HepG2 (cell line): ENCODE results near the gene CTXN3. TPM values are rescaled to one million over a fixed set of nuclear protein-coding genes. Genes with fewer than 3 reads are reported as not detected.

Experiments used
- ATAC-seq: fragments of 200-7000 bp; cut with Tn5 transposase; 3 replicates; pipeline ENCODE4 v1.9.1; 2020; ENCODE audit warnings: mild to moderate bottlenecking, moderate library complexity
- BruUV-seq: library from RNA; stranded (reverse); fragments of 400-500 nt; replicated peaks from 2 replicates; lab custom pipeline; 2021; lab: Mats Ljungman, UMichigan
- CTCF ChIA-PET: fragments of 300-600 bp; formaldehyde crosslinking; extraction: SDS; loops from one replicate; lab custom pipeline; 2021; ENCODE audit warnings: low total read pairs, inconsistent platforms, low intra/inter-chr PET ratio; lab: Yijun Ruan, JAX
- POLR2A ChIA-PET: fragments of 350-600 bp; sonication (Branson Sonifier 250); formaldehyde crosslinking; loops from one replicate; lab custom pipeline; 2020; ENCODE audit warnings: antibody characterized with exemption, inconsistent platforms; lab: Yijun Ruan, JAX
- DNase-seq: peaks from one replicate; pipeline ENCODE4 v3.0.0-alpha.2; 2015; ENCODE audit warnings: low spot score
- FAIRE-seq: peaks from 3 replicates; lab custom pipeline; 2011; peaks lifted over from hg19 to GRCh38; lab: Jason Lieb, UNC
- H2AFZ ChIP-seq: one replicate; pipeline ENCODE4 v1.6.1; 2011; ENCODE audit warnings: low read length, inconsistent platforms
- H3K27ac ChIP-seq: fragments of 300-600 bp; 3 replicates; pipeline ENCODE4 v1.8.0; 2011; ENCODE audit warnings: mixed run types, mild to moderate bottlenecking, mixed read lengths, low read length, inconsistent platforms; ENCODE audit not compliant: insufficient read depth; ENCODE audit errors: extremely low read length
- H3K27me3 ChIP-seq, 2 experiments: fragments of 200-600 bp in 1 of 2; 2 replicates in 1 of 2; 3 replicates in 1 of 2; pipeline versions ENCODE4 v1.6.0 to v1.8.0; 2011; ENCODE audit warnings: low read length in 2 of 2, mild to moderate bottlenecking in 2 of 2, moderate library complexity in 2 of 2, inconsistent platforms in 1 of 2; ENCODE audit not compliant: insufficient read depth in 2 of 2, control insufficient read depth in 1 of 2
- H3K36me3 ChIP-seq, 2 experiments: fragments of 200-600 bp in 1 of 2; replicated peaks in 1 of 2; 2 replicates in 1 of 2; 3 replicates in 1 of 2; pipeline versions ENCODE4 v1.5.1 to v1.8.0; 2011; ENCODE audit warnings: low read length in 2 of 2, inconsistent platforms in 1 of 2; ENCODE audit not compliant: insufficient read depth in 2 of 2, control insufficient read depth in 1 of 2
- H3K4me1 ChIP-seq: 2 replicates; pipeline ENCODE4 v1.5.1; 2012; ENCODE audit warnings: low read length, inconsistent platforms; ENCODE audit not compliant: insufficient read depth
- H3K4me2 ChIP-seq: 2 replicates; pipeline ENCODE4 v1.6.0; 2011; ENCODE audit warnings: low read depth, low read length, inconsistent platforms
- H3K4me3 ChIP-seq, 3 experiments: fragments of 200-600 bp in 1 of 3; sonication (generic), shearing (Covaris generic) in 1 of 3; replicated peaks in 1 of 3; 2 replicates each; pipeline ENCODE4 v1.5.1; 2011 to 2016; ENCODE audit warnings: low read length in 3 of 3, inconsistent platforms in 2 of 3, low read depth in 2 of 3, mild to moderate bottlenecking in 2 of 3, control low read depth in 1 of 3, mixed read lengths in 1 of 3; ENCODE audit not compliant: insufficient read depth in 1 of 3
- H3K79me2 ChIP-seq: one replicate; pipeline ENCODE4 v1.6.1; 2011; ENCODE audit warnings: low read length, inconsistent platforms; ENCODE audit not compliant: insufficient read depth
- H3K9ac ChIP-seq: 2 replicates; pipeline ENCODE4 v1.6.0; 2011; ENCODE audit warnings: mild to moderate bottlenecking, low read depth, low read length, inconsistent platforms; ENCODE audit not compliant: insufficient read depth
- H3K9me3 ChIP-seq: 2 replicates; pipeline ENCODE4 v1.5.1; 2012; ENCODE audit warnings: mild to moderate bottlenecking, low read length
- H4K20me1 ChIP-seq: 2 replicates; pipeline ENCODE4 v1.6.0; 2011; ENCODE audit warnings: inconsistent platforms, mild to moderate bottlenecking, low read length, moderate library complexity; ENCODE audit not compliant: insufficient read depth
- DBP ChIP-seq: sonication (generic); formaldehyde crosslinking; IDR thresholded peaks from 2 replicates; pipeline ENCODE4 v1.4.0; 2020; ENCODE audit warnings: missing genetic modification reagents; ENCODE audit errors: not compliant biosample characterization
- ESRRA ChIP-seq: sonication (generic); formaldehyde crosslinking; IDR thresholded peaks from 2 replicates; pipeline ENCODE4 v1.5.1; 2020; ENCODE audit warnings: mild to moderate bottlenecking, low read depth, missing genetic modification reagents
- HOXD1 ChIP-seq: sonication (generic); formaldehyde crosslinking; IDR thresholded peaks from 2 replicates; pipeline ENCODE4 v1.5.0; 2020; ENCODE audit warnings: missing genetic modification reagents
- JARID2 ChIP-seq: sonication (generic); formaldehyde crosslinking; IDR thresholded peaks from 2 replicates; pipeline ENCODE4 v1.8.1; 2023; ENCODE audit warnings: missing genetic modification reagents, inconsistent platforms; ENCODE audit not compliant: insufficient replicate concordance
- MIXL1 ChIP-seq: IDR thresholded peaks from 2 replicates; pipeline ENCODE4 v1.6.1; 2016
- RBM39 ChIP-seq: fragments of 200-400 bp; formaldehyde crosslinking; IDR thresholded peaks from one replicate; pipeline ENCODE4 v1.6.1; 2018; ENCODE audit warnings: antibody characterized with exemption, mild to moderate bottlenecking, low read depth, low read length; ENCODE audit not compliant: poor library complexity, severe bottlenecking
- TBX2 ChIP-seq: sonication (generic); formaldehyde crosslinking; IDR thresholded peaks from 2 replicates; pipeline ENCODE4 v1.5.0; 2020; ENCODE audit warnings: missing genetic modification reagents, mild to moderate bottlenecking, borderline replicate concordance
- ZNF335 ChIP-seq: sonication (generic); formaldehyde crosslinking; IDR thresholded peaks from 2 replicates; pipeline ENCODE4 v1.4.0; 2020; ENCODE audit warnings: missing genetic modification reagents
- ZNF557 ChIP-seq: sonication (generic); formaldehyde crosslinking; IDR thresholded peaks from 2 replicates; pipeline ENCODE4 v1.4.0; 2020; ENCODE audit warnings: missing genetic modification reagents
- ZSCAN20 ChIP-seq: sonication (generic); formaldehyde crosslinking; IDR thresholded peaks from 2 replicates; pipeline ENCODE4 v1.4.0; 2020; ENCODE audit warnings: missing genetic modification reagents, mild to moderate bottlenecking, borderline replicate concordance
- WGBS: methylation state at CpG from one replicate; pipeline ENCODE4 v1.1.6; 2017; ENCODE audit warnings: low lambda C conversion rate; 5-methylcytosine and 5-hydroxymethylcytosine counted together
- in situ Hi-C: cut with HindIII; loops from 2 replicates; pipeline ENCODE4 v1.10.0; 2017; ENCODE audit warnings: low pct_unique_long_range_greater_than_20kb; ENCODE audit not compliant: extremely low pct_ligation_motif_present
- intact Hi-C: fragments of 100-400 bp; cut with micrococcal nuclease; formaldehyde crosslinking; loops from one replicate; pipeline ENCODE4 v1.10.0; 2022; ENCODE audit not compliant: unreplicated experiment
- polyA plus RNA-seq, 8 experiments: library from polyadenylated mRNA; depleted of rRNA in 3 of 8; stranded (reverse) in 7 of 8; unstranded in 1 of 8; fragments of >200 nt; fragmentation: Illumina TruSeq in 4 of 8; extraction: Trizol in 4 of 8; gene quantifications; 2 replicates each; pipeline versions ENCODE4 v1.2.1 to v1.2.3, GENCODE V29; 2011 to 2016; ENCODE audit warnings: low read depth in 4 of 8, missing spikeins in 1 of 8, mixed read lengths in 1 of 8; ENCODE audit not compliant: insufficient read depth in 1 of 8
- total RNA-seq, 5 experiments: library from RNA; depleted of rRNA; stranded (reverse); fragments of >200 nt; fragmentation: Illumina TruSeq; extraction: Trizol; gene quantifications; 2 replicates each; pipeline ENCODE4 v1.2.3, GENCODE V29; 2016; ENCODE audit warnings: low read depth in 1 of 5
- TF ChIP-seq, protein P1 (sequence below): IDR thresholded peaks from 2 replicates; pipeline ENCODE4 v1.6.1; 2016; ENCODE audit warnings: low read depth
- TF ChIP-seq, protein P2 (sequence below): sonication (generic); formaldehyde crosslinking; IDR thresholded peaks from 2 replicates; pipeline ENCODE4 v1.5.0; 2020; ENCODE audit warnings: mild to moderate bottlenecking, missing genetic modification reagents

CTXN3 gene
- total and polyA plus RNA-seq, 2 of the 13 experiments (the other 11 are each of a cell fraction or from before 2014, with no cell fraction given), result not detected

DNA sequence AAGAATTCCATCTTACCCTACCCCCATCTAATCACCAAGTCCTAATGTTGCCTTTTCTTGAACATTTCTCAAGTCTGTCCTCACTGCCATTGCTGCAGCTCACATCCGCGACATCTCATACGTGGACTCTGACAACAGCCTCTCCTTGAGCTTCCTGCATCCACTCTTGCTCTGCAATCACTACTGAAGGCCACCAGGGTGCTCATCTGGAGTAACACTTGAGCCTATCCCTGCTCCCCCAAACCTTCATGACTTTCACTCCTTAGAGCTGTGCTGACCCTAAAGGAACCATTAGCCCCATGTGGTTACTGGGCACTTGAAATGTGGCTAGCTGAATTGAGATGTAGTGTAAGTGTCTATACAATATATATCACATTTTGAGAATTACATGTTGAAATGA is 46.4 kb upstream of the CTXN3 start:
- 94% methylated on average over 3 of the region's 3 CpGs for whole genome bisulfite sequencing
- no peak for TF ChIP-seq TBX2 (CRISPR knock-in tag)
- ChIA-PET POLR2A (no interaction called here), CTCF (no interaction called here)
- Histone ChIP-seq H3K4me2 (no peak overlapping the region), H3K27ac (no peak overlapping the region), H3K4me1 (no peaks in the 10 kb centered on the region), H3K4me3 (no peak overlapping the region), H3K79me2 (no peaks in the 10 kb centered on the region), H2AFZ (no peak overlapping the region), H3K9ac (no peak overlapping the region), H3K9me3 (no peaks in the 10 kb centered on the region), H3K36me3 (no peaks in the 10 kb centered on the region), H3K27me3 (no peaks in the 10 kb centered on the region; a peak in 1 of 5 replicates), H4K20me1 (no peaks in the 10 kb centered on the region)
- ATAC-seq (no peak), FAIRE-seq (no peak), DNase-seq (no peak)
- in situ Hi-C loops (no loop called here), intact Hi-C loops (no loop called here)
- BruUV-seq, result no TSS peak

DNA sequence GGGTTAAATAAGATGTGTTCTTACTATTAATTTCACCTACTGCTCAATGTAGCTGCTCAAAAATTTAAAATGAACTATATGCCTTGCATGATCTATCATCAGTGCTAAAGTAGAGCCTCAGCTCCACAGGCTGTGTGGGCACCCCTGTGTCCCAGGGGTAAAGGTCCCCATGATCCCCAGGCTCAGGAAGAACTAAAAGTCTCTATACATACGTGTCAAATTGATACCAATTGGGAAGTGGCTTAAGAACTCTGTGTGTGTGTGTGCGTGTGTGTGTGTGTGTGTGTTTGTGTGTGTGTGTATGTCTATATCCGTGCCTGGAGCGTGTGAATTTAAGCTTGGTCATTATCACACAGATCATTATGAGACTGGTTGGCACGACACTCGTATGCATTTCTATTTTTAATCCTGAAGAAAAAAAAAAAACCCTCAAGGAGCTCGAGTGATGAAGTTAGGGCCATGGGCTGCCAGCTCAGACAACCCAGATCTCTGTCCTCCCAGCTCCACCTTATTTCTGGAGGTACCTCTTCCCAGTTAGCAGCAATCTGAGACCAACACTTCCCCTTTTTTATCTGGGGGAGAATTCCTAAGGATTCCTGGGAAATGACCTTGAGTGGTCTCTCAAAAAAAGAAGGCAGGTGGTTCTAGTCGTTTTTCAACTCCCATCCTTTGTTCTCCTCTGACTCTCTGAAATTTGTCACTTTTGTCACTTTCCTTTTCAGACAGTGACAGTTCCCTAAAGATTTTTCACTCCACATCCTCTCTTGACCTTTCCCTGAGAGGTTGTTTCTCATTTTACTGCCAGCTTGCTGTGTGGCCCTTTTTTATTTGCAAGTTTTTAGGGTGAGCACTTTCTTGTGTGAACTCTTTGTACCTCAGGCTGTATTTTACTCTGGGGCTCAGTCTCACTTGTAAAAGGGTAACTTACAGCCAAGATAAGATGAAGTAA is 45.7 kb upstream of the CTXN3 start:
- WGBS, result 9% methylated on average over 8 of the region's 8 CpGs
- H2AFZ ChIP-seq, result no peak overlapping the region
- in situ Hi-C loops (no loop called here), intact Hi-C loops (no loop called here)
- H3K36me3 ChIP-seq, result no peaks in the 10 kb centered on the region
- H3K79me2 ChIP-seq, result no peaks in the 10 kb centered on the region
- TF ChIP-seq ZSCAN20 (CRISPR knock-in tag), result no peak
- TF ChIP-seq DBP, result no peak
- no peak for TF ChIP-seq ZNF335 (CRISPR knock-in tag)
- no peak for TF ChIP-seq ESRRA (CRISPR knock-in tag)
- TF ChIP-seq MIXL1, result no peak
- no peak for TF ChIP-seq ZNF557 (CRISPR knock-in tag)
- TF ChIP-seq, protein P1, sequence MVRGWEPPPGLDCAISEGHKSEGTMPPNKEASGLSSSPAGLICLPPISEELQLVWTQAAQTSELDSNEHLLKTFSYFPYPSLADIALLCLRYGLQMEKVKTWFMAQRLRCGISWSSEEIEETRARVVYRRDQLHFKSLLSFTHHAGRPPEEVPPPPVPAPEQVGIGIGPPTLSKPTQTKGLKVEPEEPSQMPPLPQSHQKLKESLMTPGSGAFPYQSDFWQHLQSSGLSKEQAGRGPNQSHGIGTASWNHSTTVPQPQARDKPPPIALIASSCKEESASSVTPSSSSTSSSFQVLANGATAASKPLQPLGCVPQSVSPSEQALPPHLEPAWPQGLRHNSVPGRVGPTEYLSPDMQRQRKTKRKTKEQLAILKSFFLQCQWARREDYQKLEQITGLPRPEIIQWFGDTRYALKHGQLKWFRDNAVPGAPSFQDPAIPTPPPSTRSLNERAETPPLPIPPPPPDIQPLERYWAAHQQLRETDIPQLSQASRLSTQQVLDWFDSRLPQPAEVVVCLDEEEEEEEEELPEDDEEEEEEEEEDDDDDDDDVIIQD (CRISPR knock-in tag), result no peak
- TF ChIP-seq JARID2, result no peak
- TF ChIP-seq RBM39, result no peak
- TF ChIP-seq, protein P2, sequence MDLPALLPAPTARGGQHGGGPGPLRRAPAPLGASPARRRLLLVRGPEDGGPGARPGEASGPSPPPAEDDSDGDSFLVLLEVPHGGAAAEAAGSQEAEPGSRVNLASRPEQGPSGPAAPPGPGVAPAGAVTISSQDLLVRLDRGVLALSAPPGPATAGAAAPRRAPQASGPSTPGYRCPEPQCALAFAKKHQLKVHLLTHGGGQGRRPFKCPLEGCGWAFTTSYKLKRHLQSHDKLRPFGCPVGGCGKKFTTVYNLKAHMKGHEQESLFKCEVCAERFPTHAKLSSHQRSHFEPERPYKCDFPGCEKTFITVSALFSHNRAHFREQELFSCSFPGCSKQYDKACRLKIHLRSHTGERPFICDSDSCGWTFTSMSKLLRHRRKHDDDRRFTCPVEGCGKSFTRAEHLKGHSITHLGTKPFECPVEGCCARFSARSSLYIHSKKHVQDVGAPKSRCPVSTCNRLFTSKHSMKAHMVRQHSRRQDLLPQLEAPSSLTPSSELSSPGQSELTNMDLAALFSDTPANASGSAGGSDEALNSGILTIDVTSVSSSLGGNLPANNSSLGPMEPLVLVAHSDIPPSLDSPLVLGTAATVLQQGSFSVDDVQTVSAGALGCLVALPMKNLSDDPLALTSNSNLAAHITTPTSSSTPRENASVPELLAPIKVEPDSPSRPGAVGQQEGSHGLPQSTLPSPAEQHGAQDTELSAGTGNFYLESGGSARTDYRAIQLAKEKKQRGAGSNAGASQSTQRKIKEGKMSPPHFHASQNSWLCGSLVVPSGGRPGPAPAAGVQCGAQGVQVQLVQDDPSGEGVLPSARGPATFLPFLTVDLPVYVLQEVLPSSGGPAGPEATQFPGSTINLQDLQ (CRISPR knock-in tag), result no peak
- no peak for TF ChIP-seq HOXD1
- H3K4me3 ChIP-seq, result no peak overlapping the region
- no peaks in the 10 kb centered on the region for H3K9me3 ChIP-seq
- BruUV-seq, result no TSS peak
- no peak overlapping the region for H3K4me2 ChIP-seq
- no peaks in the 10 kb centered on the region for H3K4me1 ChIP-seq
- H3K27me3 ChIP-seq, result no peaks in the 10 kb centered on the region; a peak in 1 of 5 replicates
- H3K9ac ChIP-seq, result no peak overlapping the region
- DNase-seq, result no peak
- ChIA-PET CTCF (no interaction called here), POLR2A (no interaction called here)
- FAIRE-seq, result no peak
- no peaks in the 10 kb centered on the region for H4K20me1 ChIP-seq
- no peak overlapping the region for H3K27ac ChIP-seq
- no peak for ATAC-seq
